Fibroblast of mammary gland (primary cell): ENCODE measurements around the gene KLHL29.

ENCODE experiments used
- DNase-seq: peaks from one replicate; pipeline ENCODE4 v3.0.0-alpha.2; 2010; ENCODE audit warnings: low read depth
- H3K4me3 ChIP-seq: 2 replicates; pipeline ENCODE4 v1.5.1; 2011; ENCODE audit warnings: low read depth, mild to moderate bottlenecking, low read length, moderate library complexity; ENCODE audit not compliant: control insufficient read depth
- CTCF ChIP-seq: conservative IDR thresholded peaks from 2 replicates; pipeline ENCODE4 v1.5.1; 2011; ENCODE audit warnings: low read depth, low read length, inconsistent platforms; ENCODE audit not compliant: control insufficient read depth, insufficient read depth

Gene KLHL29

DNA sequence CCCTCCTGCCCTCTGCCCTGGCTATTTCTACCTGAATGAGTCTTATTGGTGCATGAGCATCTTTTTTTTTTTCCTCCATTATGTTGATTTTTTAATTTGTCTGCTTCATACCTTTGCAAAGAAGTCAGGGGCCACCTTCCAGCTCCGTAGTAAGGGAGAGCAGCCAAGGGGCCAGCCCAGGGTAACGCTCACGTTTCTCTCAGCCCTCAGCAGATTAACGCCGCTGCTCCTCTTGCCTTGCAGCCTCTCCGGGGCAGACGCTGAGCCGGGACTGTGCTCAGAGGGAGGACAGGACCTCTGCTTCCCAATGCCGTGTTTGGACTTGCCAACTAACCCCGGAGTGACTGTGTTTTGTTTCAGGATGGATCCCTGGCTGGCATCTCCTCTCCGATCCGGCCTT, 300.2 kb downstream of the KLHL29 start:
- DNase-seq = no peak
- no peak for TF ChIP-seq CTCF
- H3K4me3 ChIP-seq = no peak overlapping the region

- H3K4me3 ChIP-seq = no peak overlapping the region
- DNase-seq = no peak
- TF ChIP-seq CTCF = no peak
These were observed 300.7 kb downstream of the KLHL29 start for GRCh38 chr2:23685706-23686105.

DNA sequence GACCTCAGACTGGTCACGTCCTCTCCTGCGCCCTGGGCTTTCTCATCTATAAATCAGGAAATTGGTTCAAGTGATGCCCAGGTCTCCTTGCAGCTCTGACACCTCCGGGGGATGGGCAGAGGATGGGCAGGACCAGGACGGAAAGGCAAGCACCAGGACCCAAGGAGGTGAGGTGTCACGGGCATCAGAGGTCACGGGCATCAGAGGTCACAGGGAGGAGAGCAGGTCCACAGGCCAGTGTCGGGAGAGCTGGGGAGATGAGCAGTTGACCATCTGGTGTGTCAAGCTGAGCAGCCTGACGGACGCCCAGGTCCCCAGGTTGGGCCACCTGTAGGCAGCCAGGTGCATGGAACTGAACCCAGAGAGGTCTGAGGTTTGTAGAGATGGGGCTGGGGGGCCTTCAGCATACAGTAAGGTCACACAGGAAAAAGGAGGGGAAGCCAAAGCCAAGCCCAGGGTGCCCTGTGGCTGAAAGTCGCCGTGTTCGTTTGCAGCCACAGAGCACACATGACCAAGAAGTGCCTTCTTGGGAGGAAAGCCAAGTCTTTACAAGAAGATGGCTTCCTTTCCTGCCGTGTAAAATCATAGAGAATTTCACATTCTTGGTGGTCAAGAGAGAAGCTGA, 301.5 kb downstream of the KLHL29 start:
- DNase-seq = no peak
- no peak overlapping the region for H3K4me3 ChIP-seq
- TF ChIP-seq CTCF = no peak

DNA sequence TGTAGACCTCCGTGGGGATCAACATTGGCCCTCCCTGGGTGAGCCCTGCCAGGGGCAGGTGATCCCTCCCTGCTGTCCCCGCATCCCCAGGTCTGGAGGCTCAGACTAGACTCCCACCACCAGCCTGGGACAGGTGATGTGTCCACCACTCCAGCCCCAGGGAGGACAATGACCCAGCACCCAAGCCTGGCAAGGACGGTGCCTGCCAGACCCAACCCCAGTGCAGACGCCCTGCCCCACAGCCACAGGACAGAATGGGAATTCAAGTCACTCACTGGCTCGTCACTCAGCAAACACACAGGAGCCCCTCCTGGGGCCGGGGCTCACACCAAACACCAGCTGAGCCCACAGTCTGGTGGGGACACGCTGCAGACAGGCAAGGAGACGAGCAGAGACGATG, 302.2 kb downstream of the KLHL29 start:
- no peak for TF ChIP-seq CTCF
- no peak for DNase-seq
- H3K4me3 ChIP-seq = no peak overlapping the region

DNA sequence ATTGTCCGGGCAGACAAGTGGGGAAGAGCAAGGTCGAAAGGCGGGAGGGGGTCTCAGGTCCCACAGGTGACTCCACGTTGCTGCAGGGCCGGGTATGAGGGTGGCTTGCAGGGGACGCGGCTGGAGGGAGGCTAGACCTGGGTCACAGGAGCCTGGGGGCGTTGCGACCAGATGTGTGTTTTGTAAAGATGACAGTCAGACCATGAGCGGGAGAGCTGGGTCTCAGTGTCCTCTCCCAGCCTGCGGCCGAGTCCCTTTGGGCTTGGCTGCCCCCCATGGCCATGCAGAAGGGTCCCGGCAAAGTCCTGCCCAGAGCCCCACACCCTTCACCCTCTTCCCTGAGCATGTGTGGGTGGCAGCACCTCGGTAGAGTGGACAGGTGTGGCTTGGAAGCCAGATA, 302.7 kb downstream of the KLHL29 start:
- TF ChIP-seq CTCF = no peak
- no peak for DNase-seq
- H3K4me3 ChIP-seq = no peak overlapping the region

GRCh38 chr2:23688486-23689130, 303.6 kb downstream of the KLHL29 start:
- no peak for TF ChIP-seq CTCF
- H3K4me3 ChIP-seq = no peak overlapping the region
- no peak for DNase-seq
